Measurements from ENCODE around the gene PLD3.

DNA sequence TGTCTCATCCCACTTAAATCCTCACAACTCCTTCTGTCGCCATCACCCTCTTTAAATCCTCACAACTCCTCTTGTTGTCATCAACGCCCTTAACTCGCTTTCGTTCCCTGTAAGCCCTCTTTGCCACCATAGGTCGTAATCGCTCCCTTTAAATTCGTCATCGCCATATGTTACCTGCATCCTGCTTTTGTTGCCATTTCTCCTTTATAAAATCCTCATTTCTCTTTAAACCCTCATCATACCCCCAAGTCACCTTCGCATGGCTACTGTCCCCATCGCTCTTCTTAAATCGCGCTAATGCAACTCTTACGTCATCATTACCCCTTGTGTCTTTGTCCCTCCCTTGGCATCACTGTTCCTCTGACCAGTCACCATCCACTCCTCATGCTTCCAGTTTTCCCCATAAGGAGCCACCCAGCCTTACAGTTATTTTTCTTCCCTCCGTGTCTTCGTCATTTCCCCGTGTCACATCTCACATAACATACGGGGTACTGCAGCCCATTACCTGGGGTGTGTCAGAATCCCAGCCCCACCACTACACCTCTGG lies 539 bp downstream of the PLD3 start:
- TF ChIP-seq, protein P1, sequence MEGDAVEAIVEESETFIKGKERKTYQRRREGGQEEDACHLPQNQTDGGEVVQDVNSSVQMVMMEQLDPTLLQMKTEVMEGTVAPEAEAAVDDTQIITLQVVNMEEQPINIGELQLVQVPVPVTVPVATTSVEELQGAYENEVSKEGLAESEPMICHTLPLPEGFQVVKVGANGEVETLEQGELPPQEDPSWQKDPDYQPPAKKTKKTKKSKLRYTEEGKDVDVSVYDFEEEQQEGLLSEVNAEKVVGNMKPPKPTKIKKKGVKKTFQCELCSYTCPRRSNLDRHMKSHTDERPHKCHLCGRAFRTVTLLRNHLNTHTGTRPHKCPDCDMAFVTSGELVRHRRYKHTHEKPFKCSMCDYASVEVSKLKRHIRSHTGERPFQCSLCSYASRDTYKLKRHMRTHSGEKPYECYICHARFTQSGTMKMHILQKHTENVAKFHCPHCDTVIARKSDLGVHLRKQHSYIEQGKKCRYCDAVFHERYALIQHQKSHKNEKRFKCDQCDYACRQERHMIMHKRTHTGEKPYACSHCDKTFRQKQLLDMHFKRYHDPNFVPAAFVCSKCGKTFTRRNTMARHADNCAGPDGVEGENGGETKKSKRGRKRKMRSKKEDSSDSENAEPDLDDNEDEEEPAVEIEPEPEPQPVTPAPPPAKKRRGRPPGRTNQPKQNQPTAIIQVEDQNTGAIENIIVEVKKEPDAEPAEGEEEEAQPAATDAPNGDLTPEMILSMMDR (conservative IDR thresholded peaks at IDR 0.05 in 1 of 2, IDR thresholded peaks at IDR 0.05 in 1 of 2; ENCODE audit: low read depth in 1 of 2, low read length in 2 of 2), result no peak
- TF ChIP-seq EZH2 (IDR thresholded peaks at IDR 0.05; ENCODE audit: low read length, missing control alignments), result no peak

Data from fibroblast of lung (primary cell).